Effector memory CD4-positive, alpha-beta T cell (primary cell): ENCODE measurements around the gene CXXC5.

Source experiments
- DNase-seq, 3 donors: peaks; one replicate each; pipeline ENCODE4 v3.0.0-alpha.2; 2020
- H3K27ac ChIP-seq: 2 replicates; pipeline ENCODE4 v1.7.0; 2013; ENCODE audit warnings: mild to moderate bottlenecking, low read length, moderate library complexity; ENCODE audit not compliant: insufficient read depth, poor library complexity, severe bottlenecking
- H3K27me3 ChIP-seq: replicated peaks from 2 replicates; pipeline ENCODE4 v1.7.0; 2013; ENCODE audit warnings: mild to moderate bottlenecking, low read length; ENCODE audit not compliant: insufficient read depth, control insufficient read depth, poor library complexity, severe bottlenecking
- H3K36me3 ChIP-seq: 2 replicates; pipeline ENCODE4 v1.7.0; 2013; ENCODE audit warnings: mild to moderate bottlenecking, low read length, moderate library complexity; ENCODE audit not compliant: control insufficient read depth, insufficient read depth
- H3K4me1 ChIP-seq: 2 replicates; pipeline ENCODE4 v1.7.0; 2013; ENCODE audit warnings: low read length, mild to moderate bottlenecking; ENCODE audit not compliant: control insufficient read depth, insufficient read depth, poor library complexity, severe bottlenecking
- H3K4me3 ChIP-seq: 2 replicates; pipeline ENCODE4 v1.7.0; 2013; ENCODE audit warnings: low read length, low read depth, mild to moderate bottlenecking; ENCODE audit not compliant: insufficient read depth, poor library complexity, severe bottlenecking
- H3K9me3 ChIP-seq: 2 replicates; pipeline ENCODE4 v1.7.0; 2013; ENCODE audit warnings: mild to moderate bottlenecking, low read length, moderate library complexity; ENCODE audit not compliant: control insufficient read depth

The CXXC5 gene

GRCh38 chr5:139675825-139676224 is 27.7 kb downstream of the CXXC5 start:
- H3K36me3 ChIP-seq, result no peaks in the 10 kb centered on the region
- no peaks in the 10 kb centered on the region for H3K4me1 ChIP-seq
- H3K4me3 ChIP-seq, result no peak overlapping the region
- no peaks in the 10 kb centered on the region for H3K27me3 ChIP-seq
- H3K9me3 ChIP-seq, result no peaks in the 10 kb centered on the region
- no peak for DNase-seq
- no peak overlapping the region for H3K27ac ChIP-seq

DNA sequence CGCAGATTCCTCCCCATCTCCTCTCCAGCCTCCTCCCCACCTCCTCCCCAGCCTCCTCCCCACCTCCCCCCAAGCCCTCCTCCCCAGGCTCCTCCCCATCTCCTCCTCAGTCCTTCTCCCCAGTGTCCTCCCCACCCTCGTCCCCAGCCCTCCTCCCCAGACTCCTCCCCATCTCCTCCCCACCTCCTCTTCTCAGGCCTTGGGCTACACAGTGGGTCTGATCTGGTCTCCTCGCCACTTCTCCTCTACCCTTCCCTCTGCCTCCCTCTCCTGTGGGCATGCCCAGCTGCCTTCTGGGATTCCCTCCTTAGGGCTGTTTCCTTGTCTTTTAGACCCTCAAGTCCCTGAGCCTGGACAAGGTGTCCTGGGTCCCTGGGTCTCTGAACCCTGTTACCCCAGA is 28.3 kb downstream of the CXXC5 start:
- H3K9me3 ChIP-seq, result no peaks in the 10 kb centered on the region
- H3K4me3 ChIP-seq, result no peak overlapping the region
- no peaks in the 10 kb centered on the region for H3K27me3 ChIP-seq
- no peak for DNase-seq
- H3K4me1 ChIP-seq, result no peaks in the 10 kb centered on the region
- H3K27ac ChIP-seq, result no peak overlapping the region
- H3K36me3 ChIP-seq, result no peaks in the 10 kb centered on the region

- H3K9me3 ChIP-seq, result no peaks in the 10 kb centered on the region
These were observed 29.0 kb downstream of the CXXC5 start for GRCh38 chr5:139676951-139677735.

GRCh38 chr5:139677736-139678613 is 29.8 kb downstream of the CXXC5 start:
- Histone ChIP-seq H3K36me3 (no peaks in the 10 kb centered on the region), H3K4me1 (no peaks in the 10 kb centered on the region), H3K27me3 (no peaks in the 10 kb centered on the region), H3K4me3 (no peak overlapping the region), H3K27ac (no peak overlapping the region), H3K9me3 (no peaks in the 10 kb centered on the region)
- DNase-seq, result no peak

More at GRCh38 chr5:139676951-139677735, 29.0 kb downstream of the CXXC5 start:
- Histone ChIP-seq H3K27me3 (no peaks in the 10 kb centered on the region), H3K27ac (no peak overlapping the region), H3K4me3 (no peak overlapping the region), H3K4me1 (no peaks in the 10 kb centered on the region), H3K36me3 (no peaks in the 10 kb centered on the region)
- DNase-seq, result no peak

DNA sequence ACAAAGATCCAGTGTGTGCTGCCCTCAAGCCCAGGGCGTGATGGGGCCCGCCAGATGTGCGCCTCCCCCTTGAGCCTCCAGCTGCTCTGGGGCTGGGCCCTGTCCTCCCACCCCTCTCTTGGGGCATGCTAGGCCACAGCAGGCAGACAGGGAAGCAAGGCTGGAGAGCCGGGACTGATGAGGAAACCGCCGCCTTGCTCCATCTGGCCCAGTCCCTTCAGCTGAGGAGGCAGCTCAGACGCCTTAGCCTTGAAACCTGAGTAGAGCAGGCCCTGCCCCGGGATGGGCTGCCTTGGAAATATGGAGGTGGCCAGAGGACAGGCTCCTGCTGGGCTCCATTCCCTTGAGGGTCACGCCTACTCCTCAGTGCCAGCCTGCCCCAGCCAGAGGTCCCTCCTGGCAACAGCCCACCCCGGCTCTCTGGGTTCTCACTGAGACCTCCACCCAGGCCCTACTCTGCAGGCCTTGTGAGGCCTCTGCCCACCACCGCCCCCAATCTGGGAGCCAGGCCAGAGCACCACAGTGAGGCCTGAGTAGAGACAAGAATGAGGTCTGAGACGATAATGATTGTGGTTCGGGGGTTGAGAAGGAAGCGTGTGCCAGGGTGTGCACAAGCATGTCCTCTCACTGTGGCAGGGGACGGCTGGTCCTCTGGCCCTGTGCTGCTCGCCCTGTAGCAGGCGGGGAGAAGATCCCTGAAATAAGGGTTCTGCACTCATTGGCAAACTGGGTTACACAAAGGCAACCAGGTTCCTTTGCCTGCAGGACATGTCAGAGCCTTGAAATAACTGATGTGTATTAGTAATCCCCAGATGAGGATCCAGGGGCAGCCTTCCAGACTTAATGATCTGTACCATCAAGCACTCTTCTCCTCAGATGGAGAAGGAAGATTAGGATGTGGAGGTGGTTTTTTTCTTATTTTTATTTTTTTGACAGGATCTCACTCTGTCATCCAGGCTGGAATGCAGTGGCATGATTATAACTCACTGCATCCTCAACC is 30.9 kb downstream of the CXXC5 start:
- no peaks in the 10 kb centered on the region for H3K9me3 ChIP-seq
- no peaks in the 10 kb centered on the region for H3K27me3 ChIP-seq
- no peak for DNase-seq
- H3K4me1 ChIP-seq, result no peaks in the 10 kb centered on the region
- no peak overlapping the region for H3K27ac ChIP-seq
- no peak overlapping the region for H3K4me3 ChIP-seq
- H3K36me3 ChIP-seq, result no peaks in the 10 kb centered on the region

GRCh38 chr5:139680368-139681111 is 32.4 kb downstream of the CXXC5 start:
- no peak overlapping the region for H3K27ac ChIP-seq
- H3K4me3 ChIP-seq, result no peak overlapping the region
- no peaks in the 10 kb centered on the region for H3K4me1 ChIP-seq
- DNase-seq, result no peak
- no peaks in the 10 kb centered on the region for H3K27me3 ChIP-seq
- H3K9me3 ChIP-seq, result no peaks in the 10 kb centered on the region
- no peaks in the 10 kb centered on the region for H3K36me3 ChIP-seq

DNA sequence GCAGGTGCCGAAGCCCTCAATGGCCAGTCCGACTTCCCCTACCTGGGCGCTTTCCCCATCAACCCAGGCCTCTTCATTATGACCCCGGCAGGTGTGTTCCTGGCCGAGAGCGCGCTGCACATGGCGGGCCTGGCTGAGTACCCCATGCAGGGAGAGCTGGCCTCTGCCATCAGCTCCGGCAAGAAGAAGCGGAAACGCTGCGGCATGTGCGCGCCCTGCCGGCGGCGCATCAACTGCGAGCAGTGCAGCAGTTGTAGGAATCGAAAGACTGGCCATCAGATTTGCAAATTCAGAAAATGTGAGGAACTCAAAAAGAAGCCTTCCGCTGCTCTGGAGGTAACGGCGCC is 32.9 kb downstream of the CXXC5 start:
- Histone ChIP-seq H3K4me1 (no peaks in the 10 kb centered on the region), H3K27me3 (no peaks in the 10 kb centered on the region), H3K4me3 (no peak overlapping the region), H3K9me3 (no peaks in the 10 kb centered on the region), H3K36me3 (no peaks in the 10 kb centered on the region), H3K27ac (no peak overlapping the region)
- no peak for DNase-seq

DNA sequence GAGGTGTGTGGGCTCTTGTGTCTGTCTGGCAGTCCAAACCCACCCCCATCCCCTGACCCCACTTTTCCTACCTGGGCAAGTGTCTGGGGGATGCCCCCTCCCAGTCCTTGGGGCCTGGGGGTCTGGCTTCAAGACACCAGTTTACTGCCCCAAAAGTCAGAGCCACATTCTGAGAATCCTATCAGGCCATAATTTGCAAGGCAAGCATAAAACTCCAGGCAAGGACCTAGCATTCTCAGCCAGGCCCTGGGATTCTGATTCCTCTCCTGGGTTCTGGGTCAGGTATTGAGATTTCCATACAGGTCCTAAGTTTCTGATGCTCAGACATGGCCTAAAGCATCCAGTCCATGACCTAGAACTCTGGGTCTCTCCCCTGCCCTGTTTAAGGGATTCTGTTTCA is 33.3 kb downstream of the CXXC5 start:
- H3K9me3 ChIP-seq, result no peaks in the 10 kb centered on the region
- H3K27ac ChIP-seq, result no peak overlapping the region
- no peak for DNase-seq
- no peaks in the 10 kb centered on the region for H3K36me3 ChIP-seq
- H3K27me3 ChIP-seq, result no peaks in the 10 kb centered on the region
- no peak overlapping the region for H3K4me3 ChIP-seq
- H3K4me1 ChIP-seq, result no peaks in the 10 kb centered on the region
